NCI-H748 (cell line): ENCODE results near the gene MYH6.
"Not testable (repeated sequence)": the region's sequence is repeated elsewhere in the genome, so short reads cannot be mapped to it uniquely, and the experiment has no call there.

ENCODE experiments used
- DNase-seq: peaks from one replicate; lab custom pipeline; 2025; ENCODE audit not compliant: unreplicated experiment; lab: John Stamatoyannopoulos, UW

The MYH6 gene

GRCh38 chr14:23399591-23399990, 8.5 kb downstream of the MYH6 start:
- no peak for DNase-seq

DNA sequence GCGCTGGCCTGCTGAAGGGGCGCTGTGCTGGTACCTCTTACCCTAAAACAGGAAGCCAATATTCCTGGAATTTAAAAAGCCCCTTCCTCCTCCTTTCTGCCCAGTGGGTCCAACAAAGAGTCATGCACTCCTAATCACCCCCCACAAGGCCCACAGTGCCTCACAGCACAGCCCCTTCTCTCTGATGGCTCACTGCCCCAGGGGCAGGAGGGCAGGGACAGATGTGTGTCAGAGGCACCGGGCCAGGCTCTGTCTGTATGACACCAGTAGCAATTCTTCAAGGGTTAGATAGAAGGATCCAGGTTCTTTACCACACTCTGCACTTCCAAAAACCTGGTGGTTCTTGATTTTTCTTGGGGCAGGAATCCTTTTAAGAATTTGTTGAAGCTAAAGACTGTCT, 8.9 kb downstream of the MYH6 start:
- DNase-seq: no peak

DNA sequence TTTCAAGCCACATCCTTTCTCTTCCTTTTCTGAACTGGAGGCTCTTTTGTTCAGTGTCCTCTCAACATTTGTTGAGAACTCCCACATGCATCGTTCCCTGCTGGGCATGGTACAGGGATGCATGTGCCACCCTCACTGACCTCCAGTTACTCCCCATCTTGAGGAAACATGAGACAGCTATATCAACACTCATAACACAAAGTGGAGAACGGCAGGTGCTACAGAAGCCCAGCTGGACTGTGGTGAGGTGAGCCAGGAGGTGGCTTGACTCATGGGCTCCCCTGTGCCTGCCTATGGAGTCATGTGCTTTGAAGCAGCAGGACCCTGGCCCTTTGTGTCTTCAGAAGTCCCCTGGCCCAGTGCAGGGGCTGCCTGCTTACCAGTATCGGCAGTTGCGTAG, 9.7 kb downstream of the MYH6 start:
- peak; percentile 22 for DNase-seq

GRCh38 chr14:23396781-23397407, 11.2 kb downstream of the MYH6 start:
- no peak for DNase-seq

DNA sequence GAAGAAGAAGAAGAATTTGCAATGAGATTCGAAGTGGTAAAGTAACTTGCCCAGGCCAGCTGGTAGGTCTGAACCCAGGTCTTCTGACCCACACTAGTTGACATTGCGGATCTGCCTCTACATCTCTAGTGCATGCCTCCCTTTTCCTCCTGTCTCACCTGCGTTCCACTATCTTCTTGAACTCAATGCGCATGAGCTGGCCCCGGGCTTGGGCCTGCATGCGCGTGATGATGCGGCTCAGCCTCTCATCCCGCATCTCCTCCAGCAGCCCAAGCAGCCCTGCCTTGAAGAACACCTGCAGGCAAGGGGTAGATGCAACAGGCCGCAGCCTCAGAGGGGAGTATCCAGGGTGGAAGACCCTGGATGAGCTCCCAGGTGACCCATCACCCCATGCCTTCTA, 11.9 kb downstream of the MYH6 start:
- DNase-seq: no peak

GRCh38 chr14:23392613-23393012, 15.5 kb downstream of the MYH6 start:
- DNase-seq: no peak

GRCh38 chr14:23389871-23390270, 18.2 kb downstream of the MYH6 start:
- DNase-seq: not testable (repeated sequence)

GRCh38 chr14:23389396-23389795, 18.7 kb downstream of the MYH6 start:
- no peak for DNase-seq

- no peak for DNase-seq
These were observed 19.1 kb downstream of the MYH6 start for GRCh38 chr14:23388996-23389395.

GRCh38 chr14:23387916-23388882, 19.9 kb downstream of the MYH6 start:
- no peak for DNase-seq

- no peak for DNase-seq
These were observed 21.1 kb downstream of the MYH6 start for GRCh38 chr14:23386999-23387398.

DNA sequence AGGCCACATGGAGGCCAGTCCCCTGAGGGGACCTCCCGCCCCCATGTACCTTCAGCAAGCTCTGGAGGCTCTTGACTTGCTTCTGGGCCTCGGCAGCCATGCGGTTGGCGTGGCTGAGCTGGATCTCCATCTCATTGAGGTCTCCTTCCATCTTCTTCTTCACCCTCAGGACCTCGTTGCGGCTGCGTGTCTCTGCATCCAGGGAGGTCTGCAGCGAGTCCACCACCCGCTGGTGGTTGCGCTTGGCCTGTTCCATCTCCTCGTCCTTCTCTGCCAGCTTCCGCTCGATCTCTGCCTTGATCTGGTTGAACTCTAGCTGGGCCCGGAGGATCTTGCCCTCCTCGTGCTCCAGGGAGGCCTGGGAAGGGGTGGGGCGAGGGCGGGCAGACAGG, 21.8 kb downstream of the MYH6 start:
- not testable (repeated sequence) for DNase-seq

- DNase-seq: no peak
These were observed 22.3 kb downstream of the MYH6 start for GRCh38 chr14:23385642-23386265.

DNA sequence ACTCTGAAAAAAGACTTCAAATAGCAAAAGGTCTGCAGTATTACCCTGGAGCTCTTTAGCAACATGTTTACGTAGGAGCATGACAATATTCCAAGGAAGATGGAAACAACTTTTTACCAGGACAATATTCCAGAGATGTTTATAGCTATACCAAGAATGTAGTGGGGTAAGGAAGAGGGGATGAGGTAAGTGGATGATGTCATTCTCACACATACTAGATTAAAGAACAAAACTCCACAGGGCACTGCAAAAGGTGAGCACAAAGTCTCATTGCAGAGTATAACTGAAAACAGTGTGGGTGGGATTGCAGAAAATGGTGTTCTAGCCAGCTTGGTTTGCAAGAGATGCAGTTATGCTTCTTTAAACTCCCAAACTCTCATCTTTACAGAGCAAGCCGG, 22.8 kb downstream of the MYH6 start:
- DNase-seq: no peak

GRCh38 chr14:23384364-23385080, 23.6 kb downstream of the MYH6 start:
- DNase-seq: no peak

- DNase-seq: no peak
These were observed 25.2 kb downstream of the MYH6 start for GRCh38 chr14:23382731-23383440.

DNA sequence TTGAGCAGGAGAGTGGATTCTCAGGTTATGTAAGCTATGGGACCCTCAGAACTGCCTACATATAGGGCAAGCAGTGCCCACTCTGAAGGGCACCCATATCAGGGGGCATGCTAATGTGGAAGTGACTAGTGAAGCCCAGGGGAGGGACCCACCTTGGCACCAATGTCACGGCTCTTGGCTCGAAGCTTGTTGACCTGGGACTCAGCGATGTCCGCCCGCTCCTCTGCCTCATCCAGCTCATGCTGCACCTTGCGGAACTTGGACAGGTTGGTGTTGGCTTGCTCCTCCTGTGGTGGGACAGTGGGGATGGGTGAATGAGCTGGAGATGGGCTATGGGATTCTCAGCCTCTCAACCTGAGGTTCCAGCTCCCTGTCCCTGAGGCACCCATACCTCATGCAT, 25.8 kb downstream of the MYH6 start:
- DNase-seq: no peak

- no peak for DNase-seq
These were observed 26.2 kb downstream of the MYH6 start for GRCh38 chr14:23381871-23382270.

DNA sequence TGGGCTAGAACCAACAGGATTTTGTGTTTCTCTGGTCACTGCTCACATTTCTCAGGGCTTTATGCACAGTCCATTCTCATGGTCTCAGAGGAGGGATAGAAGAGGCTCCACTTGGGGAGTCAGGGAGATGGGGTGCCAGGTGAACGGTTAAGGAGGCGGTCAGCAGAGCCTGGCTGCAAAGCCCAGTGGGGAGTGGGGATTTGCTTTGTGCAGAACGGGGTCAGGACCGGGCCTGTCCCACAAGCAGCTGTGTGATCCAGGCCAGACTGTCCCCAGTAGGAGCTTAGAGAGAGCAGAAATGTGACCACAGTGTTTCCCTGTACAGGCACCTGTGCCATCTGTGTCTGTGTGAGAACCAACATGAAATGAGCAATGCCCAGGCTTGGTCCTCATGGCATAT, 27.1 kb downstream of the MYH6 start:
- DNase-seq: no peak

DNA sequence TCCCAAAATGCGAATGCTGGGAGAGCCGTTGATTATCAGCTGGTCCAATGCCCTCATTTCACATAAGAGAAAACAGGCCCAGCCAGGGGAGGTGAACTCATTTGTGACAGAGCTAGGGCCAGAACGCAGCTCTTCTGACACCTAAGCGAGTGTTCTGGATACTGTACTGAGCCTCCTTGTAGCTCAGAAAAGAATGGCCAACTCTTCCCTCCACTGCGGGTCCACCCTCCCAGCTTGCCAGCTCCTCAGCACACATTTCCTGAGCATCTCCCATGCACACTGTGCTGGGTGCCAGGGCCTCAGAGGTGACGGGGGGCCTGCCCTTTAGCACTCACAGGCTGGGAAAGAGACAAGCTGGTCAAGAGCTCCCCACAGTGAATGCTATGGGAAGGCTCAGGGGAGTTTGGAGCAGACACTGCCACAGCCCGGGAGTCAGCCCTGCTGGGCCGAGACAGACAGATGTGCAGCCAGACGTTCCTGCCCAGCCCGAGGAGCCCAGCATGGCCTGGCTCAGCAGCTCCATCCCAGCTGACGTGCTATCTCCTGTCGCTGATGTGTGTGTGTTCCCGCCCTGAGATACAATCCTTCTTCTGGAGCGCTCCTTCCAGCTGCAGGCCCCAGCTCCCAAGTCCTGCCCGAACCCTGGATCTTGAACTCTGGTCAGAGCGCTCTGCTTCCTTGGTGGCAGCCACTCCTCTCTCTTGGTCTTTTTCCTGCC, 27.7 kb downstream of the MYH6 start:
- no peak for DNase-seq
